ENCODE measurements around the gene SYN1. TPM values are rescaled to one million over a fixed set of nuclear protein-coding genes. Genes with fewer than 3 reads are reported as not detected.

SYN1 gene
- polyA plus RNA-seq, 1 of the 3 experiments (the other 2 are of a cell fraction) = 0.08 TPM

GRCh38 chrX:47574547-47575301, 44.9 kb downstream of the SYN1 start:
- TF ChIP-seq CTCF (IDR thresholded peaks at IDR 0.05) (no peak), FOSL2 (IDR thresholded peaks at IDR 0.05; ENCODE audit: borderline replicate concordance, low read depth) (no peak), TEAD4 (IDR thresholded peaks at IDR 0.05; ENCODE audit: borderline replicate concordance, insufficient read depth) (no peak), MXI1 (IDR thresholded peaks at IDR 0.05; ENCODE audit: low read depth, low read length) (no peak), ZBTB33 (IDR thresholded peaks at IDR 0.05; ENCODE audit: borderline replicate concordance, low read depth) (no peak), GABPA (IDR thresholded peaks at IDR 0.05; ENCODE audit: low read depth) (no peak), PBX3 (IDR thresholded peaks at IDR 0.05) (no peak), SIN3A (IDR thresholded peaks at IDR 0.05; ENCODE audit: borderline replicate concordance, low read depth, low read length) (no peak)
- H4K20me1 ChIP-seq (ENCODE audit: insufficient read depth) = no peaks in the 10 kb centered on the region
- H3K27ac ChIP-seq (ENCODE audit: low read depth in 2 of 2, low read length in 1 of 2) = no peak overlapping the region
- no peaks in the 10 kb centered on the region for H3K4me1 ChIP-seq (ENCODE audit: control insufficient read depth in 1 of 2, insufficient read depth in 2 of 2, low read depth in 1 of 2, low read length in 1 of 2)
- DNase-seq = no peak
- no peak overlapping the region for H3K9ac ChIP-seq
- 68% methylated on average over 15 of the region's 27 CpGs for WGBS (ENCODE audit: low lambda C conversion rate)
- no peaks in the 10 kb centered on the region; the same call in 1 of the 2 replicates for H3K27me3 ChIP-seq (ENCODE audit: insufficient read depth)
- H3K79me2 ChIP-seq (ENCODE audit: insufficient read depth) = no peaks in the 10 kb centered on the region
- peaks cover 0 to 5% of the 10 kb centered on the region in 2 experiments for H3K36me3 ChIP-seq (replicated peaks in 1 of 2; ENCODE audit: control insufficient read depth in 1 of 2, insufficient read depth in 2 of 2, low read length in 1 of 2)
- H3K9me3 ChIP-seq = no peaks in the 10 kb centered on the region
- ChIA-PET CTCF (interaction anchor here (1.0 kb wide), 1 partner anchor 70 kb away, joined by 3 read pairs; no protein-coding TSS in a partner anchor), POLR2A (no interaction called here)
- no peak overlapping the region for H2AFZ ChIP-seq (ENCODE audit: low read depth)
- H3F3A ChIP-seq (replicated peaks; ENCODE audit: insufficient read depth) = peaks cover 3% of the 10 kb centered on the region
- H3K9me2 ChIP-seq = no peaks in the 10 kb centered on the region
- no peak overlapping the region for H3K4me3 ChIP-seq (ENCODE audit: low read depth in 2 of 2, low read length in 1 of 2)
- H3K4me2 ChIP-seq = no peak overlapping the region

GRCh38 chrX:47574076-47574546, 45.5 kb downstream of the SYN1 start:
- CTCF ChIA-PET = no interaction called here
- peaks cover 0 to 5% of the 10 kb centered on the region in 2 experiments for H3K36me3 ChIP-seq (replicated peaks in 1 of 2; ENCODE audit: control insufficient read depth in 1 of 2, insufficient read depth in 2 of 2, low read length in 1 of 2)
- no peaks in the 10 kb centered on the region for H3K9me2 ChIP-seq
- H2AFZ ChIP-seq (ENCODE audit: low read depth) = no peak overlapping the region
- H3F3A ChIP-seq (replicated peaks; ENCODE audit: insufficient read depth) = peaks cover 3% of the 10 kb centered on the region
- H3K4me2 ChIP-seq = no peak overlapping the region
- 75% methylated on average over 13 of the region's 41 CpGs for WGBS (ENCODE audit: low lambda C conversion rate)
- H4K20me1 ChIP-seq (ENCODE audit: insufficient read depth) = no peaks in the 10 kb centered on the region
- H3K79me2 ChIP-seq (ENCODE audit: insufficient read depth) = no peaks in the 10 kb centered on the region
- no peaks in the 10 kb centered on the region; the same call in 1 of the 2 replicates for H3K27me3 ChIP-seq (ENCODE audit: insufficient read depth)
- no peak overlapping the region for H3K27ac ChIP-seq (ENCODE audit: low read depth in 2 of 2, low read length in 1 of 2)
- H3K4me3 ChIP-seq (ENCODE audit: low read depth in 2 of 2, low read length in 1 of 2) = no peak overlapping the region
- no peak overlapping the region for H3K9ac ChIP-seq
- POLR2A ChIA-PET = no interaction called here
- H3K9me3 ChIP-seq = no peaks in the 10 kb centered on the region
- H3K4me1 ChIP-seq (ENCODE audit: control insufficient read depth in 1 of 2, insufficient read depth in 2 of 2, low read depth in 1 of 2, low read length in 1 of 2) = no peaks in the 10 kb centered on the region
- no peak for DNase-seq
- TF ChIP-seq TEAD4 (IDR thresholded peaks at IDR 0.05; ENCODE audit: borderline replicate concordance, insufficient read depth) (no peak), ELF1 (IDR thresholded peaks at IDR 0.05) (no peak), TCF12 (IDR thresholded peaks at IDR 0.05) (no peak), USF1 (IDR thresholded peaks at IDR 0.05; ENCODE audit: borderline replicate concordance, low read depth) (no peak), JUND (IDR thresholded peaks at IDR 0.05) (no peak), POLR2AphosphoS5 (IDR thresholded peaks at IDR 0.05; ENCODE audit: low read depth, low read length) (no peak), FOXJ3 (CRISPR knock-in tag; IDR thresholded peaks at IDR 0.05) (no peak), NFIC (IDR thresholded peaks at IDR 0.05; ENCODE audit: borderline replicate concordance) (no peak), PBX3 (IDR thresholded peaks at IDR 0.05) (no peak), FOXM1 (IDR thresholded peaks at IDR 0.05; ENCODE audit: low read depth) (no peak), CTCF (IDR thresholded peaks at IDR 0.05) (no peak), EZH2phosphoT487 (IDR thresholded peaks at IDR 0.05; ENCODE audit: borderline replicate concordance, low read depth) (no peak)
